ENCODE measurements around the gene CCK. TPM values are rescaled to one million over a fixed set of nuclear protein-coding genes. Genes with fewer than 3 reads are reported as not detected.

CCK gene
- total RNA-seq, 6 experiments from 2014 or later = not detected

GRCh38 chr3:42216931-42217333, 49.1 kb downstream of the CCK start:
- Mint-ChIP-seq H3K4me1 (ENCODE audit: low read depth) (peaks cover 50% of the 10 kb centered on the region), H3K27me3 (ENCODE audit: insufficient read depth) (no peaks in the 10 kb centered on the region), H3K27ac (peak overlapping the region; percentile 51), H3K4me3 (no peak overlapping the region; the same call in 1 of the 2 replicates), H3K36me3 (ENCODE audit: low read depth) (peaks cover 16% of the 10 kb centered on the region; the same call in 1 of the 2 replicates), H3K9me3 (no peaks in the 10 kb centered on the region)
- no peak for TF ChIP-seq CTCF (IDR thresholded peaks at IDR 0.05)
- DNase-seq = peak; percentile 70

- Mint-ChIP-seq H3K4me3 (peak overlapping the region; percentile 50; the same call in 1 of the 2 replicates), H3K4me1 (ENCODE audit: low read depth) (peaks cover 50% of the 10 kb centered on the region), H3K27me3 (ENCODE audit: insufficient read depth) (no peaks in the 10 kb centered on the region), H3K36me3 (ENCODE audit: low read depth) (peaks cover 21% of the 10 kb centered on the region; the same call in 1 of the 2 replicates), H3K9me3 (no peaks in the 10 kb centered on the region), H3K27ac (peak overlapping the region; percentile 51)
- no peak for TF ChIP-seq CTCF (IDR thresholded peaks at IDR 0.05)
- no peak for DNase-seq
Observed at GRCh38 chr3:42216302-42216701, 49.7 kb downstream of the CCK start.

DNA sequence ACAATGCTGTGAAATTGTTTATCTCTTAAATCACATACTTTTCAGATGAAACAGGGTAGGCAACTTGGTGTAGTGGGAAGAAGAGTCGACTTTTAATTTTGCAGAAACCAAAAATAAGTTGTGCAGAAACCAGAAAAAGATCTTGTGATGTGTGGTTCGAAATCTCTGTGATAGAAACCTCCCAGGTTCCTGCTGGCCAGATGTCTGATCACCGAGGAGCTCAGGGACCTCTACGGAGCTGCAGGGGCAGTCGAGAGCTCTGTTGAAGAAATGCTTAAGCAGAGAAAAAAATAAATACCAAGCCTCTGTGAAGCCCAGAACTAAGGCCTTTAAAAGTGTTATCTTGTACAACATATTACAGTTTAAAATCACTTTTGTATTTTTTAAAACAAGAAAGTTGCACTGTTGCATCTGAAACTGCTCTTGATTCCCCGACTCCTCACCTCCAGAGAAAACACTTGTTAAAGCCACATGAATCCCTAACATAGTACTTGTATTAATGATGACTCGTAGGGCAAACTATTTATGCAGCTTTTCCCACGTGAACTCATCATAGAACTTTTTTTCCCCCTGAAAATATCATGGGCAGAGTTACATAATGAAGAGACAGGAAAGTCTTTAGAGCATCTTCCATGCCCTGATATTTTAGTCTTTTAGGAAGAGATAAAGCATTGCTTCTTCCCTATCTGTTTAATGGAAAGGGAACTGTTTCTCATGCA, 51.3 kb downstream of the CCK start:
- Mint-ChIP-seq H3K27ac (peak overlapping the region; percentile 63), H3K4me3 (peak overlapping the region; percentile 63), H3K27me3 (ENCODE audit: insufficient read depth) (no peaks in the 10 kb centered on the region), H3K4me1 (ENCODE audit: low read depth) (peaks cover 50% of the 10 kb centered on the region), H3K36me3 (ENCODE audit: low read depth) (peaks cover 17% of the 10 kb centered on the region), H3K9me3 (no peaks in the 10 kb centered on the region)
- peak; percentile 65 for DNase-seq
- TF ChIP-seq CTCF (IDR thresholded peaks at IDR 0.05) = no peak

DNA sequence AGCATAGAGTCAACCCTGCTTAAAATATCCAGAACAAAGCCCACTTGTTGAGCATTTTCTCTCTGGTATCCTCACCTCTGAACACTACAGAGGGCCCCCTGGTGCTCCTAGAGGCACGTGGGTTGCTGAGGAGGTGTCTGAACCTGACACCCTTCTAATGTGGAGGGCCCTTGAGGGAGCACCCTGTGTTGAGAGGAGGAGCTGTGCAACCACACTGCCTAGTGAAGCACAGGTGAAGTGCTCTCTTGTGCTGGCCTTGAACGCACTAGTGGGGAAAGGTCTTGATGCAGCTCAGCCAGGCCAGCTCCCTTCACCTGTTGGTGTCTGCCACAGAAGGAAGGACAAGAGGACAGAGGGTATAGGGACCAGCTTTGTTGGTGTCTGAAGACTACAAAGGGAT, 51.9 kb downstream of the CCK start:
- no peak for DNase-seq
- Mint-ChIP-seq H3K27me3 (ENCODE audit: insufficient read depth) (no peaks in the 10 kb centered on the region), H3K9me3 (no peaks in the 10 kb centered on the region), H3K4me1 (ENCODE audit: low read depth) (peaks cover 50% of the 10 kb centered on the region), H3K36me3 (ENCODE audit: low read depth) (peaks cover 24% of the 10 kb centered on the region), H3K27ac (peak overlapping the region; percentile 63), H3K4me3 (peak overlapping the region; percentile 63)
- TF ChIP-seq CTCF (IDR thresholded peaks at IDR 0.05) = no peak

- peaks cover under 1% of the 10 kb centered on the region; the same call in 1 of the 2 replicates for H3K27me3 Mint-ChIP-seq (ENCODE audit: insufficient read depth)
- peaks cover 28% of the 10 kb centered on the region for H3K36me3 Mint-ChIP-seq (ENCODE audit: low read depth)
- no peak for DNase-seq
- H3K4me1 Mint-ChIP-seq (ENCODE audit: low read depth) = peaks cover 50% of the 10 kb centered on the region
- no peak for TF ChIP-seq CTCF (IDR thresholded peaks at IDR 0.05)
- H3K4me3 Mint-ChIP-seq = no peak overlapping the region
- H3K27ac Mint-ChIP-seq = 0 out of 2 replicates have a peak overlapping the region, but pooled peaks have one; percentile 14
- no peaks in the 10 kb centered on the region for H3K9me3 Mint-ChIP-seq
Observed at GRCh38 chr3:42213417-42213816, 52.6 kb downstream of the CCK start.
